Tibial nerve (tissue), 4 donors: ENCODE measurements around the gene OR4D11. TPM values are rescaled to one million over a fixed set of nuclear protein-coding genes. Genes with fewer than 3 reads are reported as not detected.

Experiments used
- DNase-seq, 2 donors: peaks; one replicate each; pipeline ENCODE4 v3.0.0-alpha.2; 2019; ENCODE audit warnings: low spot score in 2 of 2
- H3K27ac ChIP-seq, 4 donors: fragments of 200-600 bp; sonication (generic) in 3 of 4; one replicate each; pipeline ENCODE4 v1.5.1; 2017 to 2019; ENCODE audit warnings: mild to moderate bottlenecking in 1 of 4
- H3K27me3 ChIP-seq, 2 donors: fragments of 200-600 bp; sonication (generic) in 1 of 2; one replicate each; pipeline versions ENCODE4 v1.5.1 to v1.6.0; 2017 to 2019
- H3K36me3 ChIP-seq, 3 donors: fragments of 200-600 bp; sonication (generic); one replicate each; pipeline ENCODE4 v1.5.1; 2018 to 2019
- H3K4me1 ChIP-seq, 4 donors: fragments of 200-600 bp; sonication (generic) in 3 of 4; one replicate each; pipeline ENCODE4 v1.5.1; 2017 to 2019
- H3K4me3 ChIP-seq, 4 donors: fragments of 200-600 bp; sonication (generic) in 3 of 4; one replicate each; pipeline ENCODE4 v1.5.1; 2017 to 2019; ENCODE audit warnings: mild to moderate bottlenecking in 1 of 4, moderate library complexity in 1 of 4
- H3K9me3 ChIP-seq, 4 donors: fragments of 200-600 bp; sonication (generic) in 3 of 4; one replicate each; pipeline ENCODE4 v1.5.1; 2017 to 2019
- CTCF ChIP-seq, 5 experiments: fragments of 200-600 bp in 3 of 5; fragments of 450-650 bp in 2 of 5; sonication (generic) in 3 of 5; IDR thresholded peaks; one replicate each; pipeline ENCODE4 v1.5.1; 2016 to 2019; ENCODE audit warnings: antibody characterized with exemption in 5 of 5, mild to moderate bottlenecking in 3 of 5, moderate library complexity in 2 of 5
- EP300 ChIP-seq, 2 donors: sonication (generic); formaldehyde crosslinking; IDR thresholded peaks; one replicate each; pipeline ENCODE4 v1.6.1; 2017; ENCODE audit warnings: antibody characterized with exemption in 2 of 2, mild to moderate bottlenecking in 1 of 2
- POLR2A ChIP-seq, 2 donors: fragments of 450-650 bp; IDR thresholded peaks; one replicate each; pipeline ENCODE4 v1.6.1; 2017; ENCODE audit warnings: antibody characterized with exemption in 2 of 2, mild to moderate bottlenecking in 2 of 2, moderate library complexity in 2 of 2
- WGBS, 2 donors: methylation state at CpG; one replicate each; pipeline ENCODE4 v1.1.5; 2018; 5-methylcytosine and 5-hydroxymethylcytosine counted together
- total RNA-seq, 4 donors: library from RNA; depleted of rRNA; stranded (reverse); fragments of >200 nt; gene quantifications; one replicate each; pipeline ENCODE4 v1.1.0, GENCODE V29; 2016

Gene OR4D11
- total RNA-seq, 4 donors from 2014 or later, result not detected

- no peak for DNase-seq
- WGBS, 2 donors, result 67 to 69% methylated on average over 9 of the region's 9 CpGs
- no peak for TF ChIP-seq CTCF (IDR thresholded peaks at IDR 0.05)
- no peak for TF ChIP-seq EP300 (IDR thresholded peaks at IDR 0.05)
- no peak for TF ChIP-seq POLR2A (IDR thresholded peaks at IDR 0.05)
These were observed 28.2 kb upstream of the OR4D11 start for GRCh38 chr11:59475176-59475575.

DNA sequence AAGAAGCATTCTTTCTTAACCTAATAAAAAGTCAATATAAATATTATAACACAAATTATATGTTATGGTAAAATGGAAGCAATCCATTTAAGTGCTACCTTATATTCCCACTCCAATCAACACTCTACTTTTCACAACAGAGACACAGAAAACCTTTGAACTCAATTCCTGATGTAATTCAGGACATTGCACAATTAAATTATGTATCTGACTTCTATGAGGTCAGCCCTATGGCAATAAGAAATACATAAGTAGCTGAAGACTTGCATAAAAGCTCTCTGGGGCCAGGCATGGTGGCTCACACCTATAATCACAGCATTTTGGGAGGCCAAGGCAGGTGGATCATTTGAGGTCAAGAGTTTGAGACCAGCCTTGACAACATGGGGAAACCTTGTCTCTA is 23.5 kb upstream of the OR4D11 start:
- TF ChIP-seq POLR2A (IDR thresholded peaks at IDR 0.05), result no peak
- no peak for TF ChIP-seq EP300 (IDR thresholded peaks at IDR 0.05)
- no peak for TF ChIP-seq CTCF (IDR thresholded peaks at IDR 0.05)
- Histone ChIP-seq H3K4me1 (no peaks in the 10 kb centered on the region), H3K27ac (no peak overlapping the region)

More at GRCh38 chr11:59475176-59475575, 28.2 kb upstream of the OR4D11 start:
- Histone ChIP-seq H3K9me3 (no peaks in the 10 kb centered on the region), H3K36me3 (no peaks in the 10 kb centered on the region), H3K27ac (no peak overlapping the region), H3K4me1 (no peaks in the 10 kb centered on the region), H3K27me3 (no peaks in the 10 kb centered on the region), H3K4me3 (no peak overlapping the region)

GRCh38 chr11:59480359-59480758 is 23.0 kb upstream of the OR4D11 start:
- no peak for TF ChIP-seq CTCF (IDR thresholded peaks at IDR 0.05)
- TF ChIP-seq POLR2A (IDR thresholded peaks at IDR 0.05), result no peak
- TF ChIP-seq EP300 (IDR thresholded peaks at IDR 0.05), result no peak
- Histone ChIP-seq H3K27ac (no peak overlapping the region), H3K36me3 (no peaks in the 10 kb centered on the region), H3K4me1 (no peaks in the 10 kb centered on the region), H3K9me3 (no peaks in the 10 kb centered on the region), H3K4me3 (no peak overlapping the region), H3K27me3 (no peaks in the 10 kb centered on the region)
- DNase-seq, result no peak
- 74 to 76% methylated on average over 3 of the region's 3 CpGs for WGBS, 2 donors

More for the DNA sequence above, 23.5 kb upstream of the OR4D11 start:
- no peaks in the 10 kb centered on the region for H3K27me3 ChIP-seq
- no peaks in the 10 kb centered on the region for H3K9me3 ChIP-seq
- DNase-seq, result no peak
- H3K36me3 ChIP-seq, result no peaks in the 10 kb centered on the region
- no peak overlapping the region for H3K4me3 ChIP-seq

- no peak for DNase-seq
- Histone ChIP-seq H3K27me3 (no peaks in the 10 kb centered on the region), H3K36me3 (no peaks in the 10 kb centered on the region), H3K27ac (no peak overlapping the region), H3K9me3 (no peaks in the 10 kb centered on the region), H3K4me1 (no peaks in the 10 kb centered on the region), H3K4me3 (no peak overlapping the region)
- TF ChIP-seq CTCF (IDR thresholded peaks at IDR 0.05), result no peak
- 56 to 83% methylated on average over 1 of the region's 1 CpG for WGBS, 2 donors
These were observed 1.4 kb upstream of the OR4D11 start for GRCh38 chr11:59501931-59502330.

GRCh38 chr11:59510941-59511589 is 7.7 kb downstream of the OR4D11 start, which contains the start of gene OR4D9:
TSS of gene OR4D9 (plus strand) at chr11:59511539. CDS start at chr11:59514913, 3,374 bp downstream.
- Histone ChIP-seq H3K27ac (no peak within 1 kb of the TSS), H3K4me3 (no peak within 1 kb of the TSS), H3K4me1 (peaks cover 0 to 3% (median 0%) of the 10 kb centered on the region in 4 donors), H3K9me3 (no peaks in the 10 kb centered on the region), H3K27me3 (no peaks in the 10 kb centered on the region), H3K36me3 (no peaks in the 10 kb centered on the region)
- TF ChIP-seq POLR2A (IDR thresholded peaks at IDR 0.05) (no peak), CTCF (IDR thresholded peaks at IDR 0.05) (no peak), EP300 (IDR thresholded peaks at IDR 0.05) (no peak)
- DNase-seq, result no peak
- WGBS, 2 donors, result 23 to 29% methylated on average over 2 of the region's 2 CpGs
